GM23338 (cell line): ENCODE results near the gene RALGPS1. TPM values are rescaled to one million over a fixed set of nuclear protein-coding genes. Genes with fewer than 3 reads are reported as not detected.

Experiments used
- ATAC-seq: fragments of 200-7000 bp; cut with Tn5 transposase; 3 replicates; pipeline ENCODE4 v1.9.1; 2020
- DNase-seq: peaks from one replicate; pipeline ENCODE4 v3.0.0-alpha.2; 2015; ENCODE audit warnings: low spot score
- H2AFZ ChIP-seq: fragments of 200-600 bp; sonication (generic); 2 replicates; pipeline ENCODE4 v1.8.0; 2016; ENCODE audit warnings: antibody characterized with exemption, mild to moderate bottlenecking, moderate library complexity
- H3F3A ChIP-seq: fragments of 200-600 bp; sonication (generic); replicated peaks from 2 replicates; pipeline ENCODE4 v1.8.0; 2017; ENCODE audit warnings: antibody characterized with exemption, mixed run types, low read depth
- H3K27ac ChIP-seq: fragments of 200-600 bp; sonication (generic); 2 replicates; pipeline ENCODE4 v1.6.1; 2016; ENCODE audit warnings: low read depth
- H3K27me3 ChIP-seq: fragments of 200-600 bp; sonication (generic); 2 replicates; pipeline ENCODE4 v1.8.0; 2016; ENCODE audit warnings: mild to moderate bottlenecking, mixed run types, moderate library complexity; ENCODE audit not compliant: insufficient read depth
- H3K36me3 ChIP-seq: fragments of 200-600 bp; sonication (generic); 2 replicates; pipeline ENCODE4 v1.8.0; 2016; ENCODE audit warnings: mild to moderate bottlenecking; ENCODE audit not compliant: insufficient read depth
- H3K4me1 ChIP-seq: fragments of 200-600 bp; sonication (generic); 2 replicates; pipeline ENCODE4 v1.8.0; 2016; ENCODE audit warnings: mild to moderate bottlenecking, moderate library complexity; ENCODE audit not compliant: insufficient read depth
- H3K4me2 ChIP-seq: fragments of 200-600 bp; sonication (generic); 2 replicates; pipeline ENCODE4 v1.7.1; 2017; ENCODE audit warnings: mixed run types
- H3K4me3 ChIP-seq: fragments of 200-600 bp; sonication (generic); 2 replicates; pipeline ENCODE4 v1.6.1; 2016; ENCODE audit warnings: mixed run types
- H3K79me2 ChIP-seq: fragments of 200-600 bp; sonication (generic); replicated peaks from 2 replicates; pipeline ENCODE4 v1.8.0; 2017; ENCODE audit warnings: mild to moderate bottlenecking; ENCODE audit not compliant: insufficient read depth
- H3K9me2 ChIP-seq: fragments of 200-600 bp; sonication (generic); 2 replicates; pipeline ENCODE4 v1.8.0; 2017; ENCODE audit not compliant: insufficient read depth
- H4K20me1 ChIP-seq: fragments of 200-600 bp; sonication (generic); replicated peaks from 2 replicates; pipeline ENCODE4 v1.8.0; 2017; ENCODE audit warnings: mild to moderate bottlenecking; ENCODE audit not compliant: insufficient read depth
- H3K27ac Mint-ChIP-seq: 2 replicates; pipeline ENCODE4 v1.8.0; 2020; ENCODE audit warnings: inconsistent platforms, mild to moderate bottlenecking, moderate library complexity, mixed read lengths
- H3K27me3 Mint-ChIP-seq: 3 replicates; pipeline ENCODE4 v1.8.0; 2022; ENCODE audit warnings: low read depth, mild to moderate bottlenecking, moderate library complexity, mixed read lengths, inconsistent platforms; ENCODE audit not compliant: insufficient read depth, poor library complexity
- H3K36me3 Mint-ChIP-seq: 3 replicates; pipeline ENCODE4 v1.8.0; 2021; ENCODE audit warnings: low read depth, mild to moderate bottlenecking, inconsistent platforms, moderate library complexity, mixed read lengths
- H3K4me1 Mint-ChIP-seq: 3 replicates; pipeline ENCODE4 v1.8.0; 2020; ENCODE audit warnings: mild to moderate bottlenecking, inconsistent platforms, mixed read lengths
- H3K4me3 Mint-ChIP-seq: 3 replicates; pipeline ENCODE4 v1.8.0; 2021; ENCODE audit warnings: moderate library complexity, mild to moderate bottlenecking, inconsistent platforms, mixed read lengths
- H3K9me3 Mint-ChIP-seq: 3 replicates; pipeline ENCODE4 v1.8.0; 2020; ENCODE audit warnings: moderate library complexity, mild to moderate bottlenecking, inconsistent platforms, mixed read lengths
- CTCF ChIP-seq, 2 experiments: fragments of 200-600 bp in 1 of 2; sonication (generic) in 1 of 2; conservative IDR thresholded peaks; 2 replicates each; pipeline versions ENCODE4 v1.5.1 to v1.6.1; 2016 to 2017; ENCODE audit warnings: antibody characterized with exemption in 2 of 2, low read depth in 2 of 2, mild to moderate bottlenecking in 2 of 2, moderate library complexity in 1 of 2
- EZH2 ChIP-seq: fragments of 200-600 bp; sonication (generic); IDR thresholded peaks from one replicate; pipeline ENCODE4 v1.8.0; 2017; ENCODE audit warnings: antibody characterized with exemption, mild to moderate bottlenecking, low read depth; ENCODE audit not compliant: unreplicated experiment
- EZH2phosphoT487 ChIP-seq: fragments of 200-600 bp; sonication (generic); IDR thresholded peaks from one replicate; pipeline ENCODE4 v1.8.1; 2018; ENCODE audit warnings: antibody characterized with exemption; ENCODE audit not compliant: unreplicated experiment
- NANOG ChIP-seq: IDR thresholded peaks from 2 replicates; pipeline ENCODE4 v1.6.1; 2016; ENCODE audit warnings: antibody characterized with exemption, borderline replicate concordance
- POLR2AphosphoS5 ChIP-seq: IDR thresholded peaks from 2 replicates; pipeline ENCODE4 v1.6.1; 2016; ENCODE audit warnings: antibody characterized with exemption, low read depth
- STAT1 ChIP-seq: IDR thresholded peaks from one replicate; pipeline ENCODE4 v1.6.1; 2016; ENCODE audit warnings: antibody characterized with exemption; ENCODE audit not compliant: unreplicated experiment
- ZNF114 ChIP-seq: fragments of 250-450 bp; sonication (Bioruptor Pico); IDR thresholded peaks from 2 replicates; pipeline ENCODE4 v1.5.0; 2020; ENCODE audit warnings: mild to moderate bottlenecking, moderate library complexity
- polyA plus RNA-seq: library from polyadenylated mRNA; unstranded; fragments of >200 nt; fragmentation: Nextera tagmentation; extraction: Ambion mirVana; gene quantifications from 2 replicates; pipeline ENCODE4 v1.2.1, GENCODE V29; 2016
- total RNA-seq: library from RNA; depleted of rRNA; stranded (reverse); fragments of >200 nt; shearing (Covaris generic); gene quantifications from 2 replicates; pipeline ENCODE4 v1.2.3, GENCODE V29; 2014
- TF ChIP-seq, protein P1 (sequence below): IDR thresholded peaks from 2 replicates; pipeline ENCODE4 v1.6.1; 2016; ENCODE audit warnings: antibody characterized with exemption

The RALGPS1 gene
- total and polyA plus RNA-seq, 2 experiments from 2014 or later, result 18.2 to 57.1 TPM

- Histone ChIP-seq H3K4me1 (peaks cover 29% of the 10 kb centered on the region), H3F3A (no peaks in the 10 kb centered on the region), H4K20me1 (no peaks in the 10 kb centered on the region), H3K9me2 (no peaks in the 10 kb centered on the region), H3K27me3 (no peaks in the 10 kb centered on the region), H3K4me2 (0 out of 2 replicates have a peak overlapping the region, but pooled peaks have one; percentile 55), H3K27ac (peak overlapping the region; percentile 63; the same call in 1 of the 2 replicates), H3K4me3 (no peak overlapping the region), H3K36me3 (no peaks in the 10 kb centered on the region), H3K79me2 (no peaks in the 10 kb centered on the region), H2AFZ (no peak overlapping the region)
- Mint-ChIP-seq H3K36me3 (no peaks in the 10 kb centered on the region), H3K27me3 (peaks cover 7% of the 10 kb centered on the region), H3K27ac (no peak overlapping the region), H3K4me3 (peak overlapping the region; percentile 28; the same call in 1 of the 3 replicates), H3K9me3 (no peaks in the 10 kb centered on the region; the same call in 2 of the 3 replicates), H3K4me1 (peaks cover 45% of the 10 kb centered on the region)
- TF ChIP-seq EZH2 (no peak), STAT1 (no peak), CTCF (conservative IDR thresholded peaks at IDR 0.05; ENCODE audit: low read depth in 2 of 2) (no peak), ZNF114 (CRISPR knock-in tag) (no peak), NANOG (no peak)
- TF ChIP-seq, protein P1, sequence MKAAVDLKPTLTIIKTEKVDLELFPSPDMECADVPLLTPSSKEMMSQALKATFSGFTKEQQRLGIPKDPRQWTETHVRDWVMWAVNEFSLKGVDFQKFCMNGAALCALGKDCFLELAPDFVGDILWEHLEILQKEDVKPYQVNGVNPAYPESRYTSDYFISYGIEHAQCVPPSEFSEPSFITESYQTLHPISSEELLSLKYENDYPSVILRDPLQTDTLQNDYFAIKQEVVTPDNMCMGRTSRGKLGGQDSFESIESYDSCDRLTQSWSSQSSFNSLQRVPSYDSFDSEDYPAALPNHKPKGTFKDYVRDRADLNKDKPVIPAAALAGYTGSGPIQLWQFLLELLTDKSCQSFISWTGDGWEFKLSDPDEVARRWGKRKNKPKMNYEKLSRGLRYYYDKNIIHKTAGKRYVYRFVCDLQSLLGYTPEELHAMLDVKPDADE, result no peak
- peak; percentile 38 for ATAC-seq
- DNase-seq, result peak; percentile 44
These were observed 219.2 kb downstream of the RALGPS1 start for GRCh38 chr9:127133739-127134167.

GRCh38 chr9:127135056-127135745, 220.6 kb downstream of the RALGPS1 start:
- Mint-ChIP-seq H3K9me3 (no peaks in the 10 kb centered on the region; the same call in 2 of the 3 replicates), H3K4me1 (peaks cover 45% of the 10 kb centered on the region), H3K27me3 (peaks cover 7% of the 10 kb centered on the region), H3K27ac (peak overlapping the region; percentile 34; the same call in 1 of the 2 replicates), H3K36me3 (no peaks in the 10 kb centered on the region), H3K4me3 (no peak overlapping the region)
- no peak overlapping the region for H3K27ac ChIP-seq
- no peaks in the 10 kb centered on the region for H3K79me2 ChIP-seq
- H3K27me3 ChIP-seq, result no peaks in the 10 kb centered on the region
- H3K9me2 ChIP-seq, result no peaks in the 10 kb centered on the region
- H3K4me3 ChIP-seq, result no peak overlapping the region
- no peak for TF ChIP-seq POLR2AphosphoS5
- TF ChIP-seq EZH2phosphoT487, result no peak
- no peak overlapping the region for H3K4me2 ChIP-seq
- H3F3A ChIP-seq, result no peaks in the 10 kb centered on the region
- DNase-seq, result no peak
- no peak overlapping the region for H2AFZ ChIP-seq
- H3K4me1 ChIP-seq, result peaks cover 29% of the 10 kb centered on the region
- 0 out of 2 replicates have a peak, but pooled peaks cover 3% of the 10 kb centered on the region for H4K20me1 ChIP-seq
- no peak for ATAC-seq
- H3K36me3 ChIP-seq, result no peaks in the 10 kb centered on the region
